HL-60/S4 (cell line): Measurements from ENCODE around the gene SAMMSON.

Experiments used
- in situ Hi-C: fragments of 300-500 bp; cut with MboI; formaldehyde crosslinking; loops from 2 replicates; pipeline ENCODE4 v1.14.3; 2022; ENCODE audit warnings: low sequenced_read_pairs

SAMMSON gene

GRCh38 chr3:69999140-70000027, at the start of gene SAMMSON:
SAMMSON (plus strand) TSS chr3:69999733.
- in situ Hi-C loops, result no loop called here

DNA sequence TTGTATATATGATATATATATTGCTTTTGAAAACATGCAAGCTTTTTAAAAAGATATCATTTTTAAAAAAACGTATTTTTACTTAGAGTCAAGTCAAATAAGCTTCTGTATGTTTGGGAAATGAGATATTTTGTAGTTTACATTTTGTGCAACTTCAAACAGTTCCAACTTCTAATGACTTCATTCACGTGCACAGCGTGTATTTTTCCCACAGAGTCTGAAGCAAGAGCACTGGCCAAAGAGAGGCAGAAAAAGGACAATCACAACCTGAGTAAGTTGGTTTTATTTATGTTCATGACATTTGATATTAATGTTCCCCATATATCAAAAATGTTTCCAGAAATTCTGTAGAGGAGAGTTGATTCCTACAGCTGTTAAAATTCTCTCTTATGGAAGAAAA, 47.9 kb upstream of the SAMMSON start:
- in situ Hi-C loops, result no loop called here

- in situ Hi-C loops, result no loop called here
Measured at GRCh38 chr3:69959581-69959980, 40.0 kb upstream of the SAMMSON start.

GRCh38 chr3:69961706-69962439, 37.7 kb upstream of the SAMMSON start:
- in situ Hi-C loops, result no loop called here

DNA sequence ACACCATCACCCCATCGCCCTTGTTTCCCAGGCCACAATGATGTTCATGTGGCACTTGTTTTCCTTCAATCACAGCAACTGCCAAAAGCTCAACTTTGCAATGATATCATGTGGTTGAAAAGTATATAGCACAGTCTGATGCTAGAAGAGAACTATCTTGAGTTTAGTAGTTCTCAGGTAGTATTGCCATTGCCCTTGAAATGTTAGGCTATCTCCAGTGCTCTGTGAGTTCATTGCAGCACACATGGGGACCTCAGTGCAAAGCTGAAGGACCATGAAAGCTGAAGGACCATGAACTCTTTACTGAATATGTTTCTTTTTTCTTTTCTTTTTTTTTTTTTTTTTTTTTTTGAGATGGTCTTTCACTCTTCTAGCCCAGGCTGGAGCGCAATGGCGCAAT, 35.9 kb upstream of the SAMMSON start:
- in situ Hi-C loops, result no loop called here

- in situ Hi-C loops, result no loop called here
Measured at GRCh38 chr3:69967156-69967555, 32.4 kb upstream of the SAMMSON start.

GRCh38 chr3:69970827-69971226, 28.7 kb upstream of the SAMMSON start:
- in situ Hi-C loops, result no loop called here

DNA sequence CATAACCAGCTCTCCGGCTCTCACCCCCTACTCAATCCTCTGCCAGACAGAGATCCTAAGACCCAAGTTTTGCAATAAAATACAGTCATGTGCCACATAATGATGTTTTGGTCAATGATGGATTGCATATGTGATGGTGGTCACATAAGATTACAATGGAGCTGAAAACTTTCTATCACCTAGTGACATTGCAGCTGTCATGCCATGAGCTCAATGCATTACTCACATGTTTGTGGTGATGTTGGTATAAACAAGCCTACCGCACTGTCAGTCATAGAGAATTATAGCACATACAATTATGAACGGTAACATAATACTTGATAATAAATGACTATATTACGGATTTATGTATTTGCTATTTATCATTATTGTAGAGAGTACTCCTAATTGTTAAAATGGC, 26.9 kb upstream of the SAMMSON start:
- in situ Hi-C loops, result no loop called here

GRCh38 chr3:69976021-69976420, 23.5 kb upstream of the SAMMSON start:
- in situ Hi-C loops, result no loop called here

DNA sequence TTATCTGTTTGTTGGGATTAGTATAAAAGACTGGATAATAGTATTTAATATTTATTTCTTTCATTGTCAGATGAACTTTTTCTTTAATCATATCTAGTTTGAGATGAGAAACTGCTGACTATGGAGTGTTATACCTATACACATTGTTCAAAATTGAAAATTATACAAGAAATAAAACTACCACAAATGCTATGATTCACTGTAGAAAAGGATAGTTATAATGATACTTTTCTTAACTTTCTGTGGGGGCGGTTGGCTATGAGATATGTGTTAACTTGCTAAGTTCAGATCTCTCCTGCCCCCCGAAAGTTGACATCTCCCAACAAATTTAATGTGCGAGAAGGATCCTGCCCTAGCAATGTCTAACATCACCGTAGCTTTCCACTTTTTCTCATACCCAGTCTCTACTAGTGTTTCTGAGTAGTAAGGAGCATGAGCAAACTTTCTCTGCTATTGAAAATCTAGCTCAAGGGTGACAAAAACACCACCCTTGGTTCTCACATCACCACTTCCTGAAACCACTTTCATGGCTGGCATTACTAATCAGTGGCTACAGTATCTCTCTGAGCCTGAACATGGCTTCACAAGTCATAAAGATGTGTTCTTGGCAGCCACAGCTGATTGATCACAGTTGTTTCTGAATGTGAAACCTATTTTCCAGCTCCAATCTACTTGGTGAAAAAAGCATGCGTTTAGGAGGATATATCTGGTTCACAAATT, 15.8 kb upstream of the SAMMSON start:
- in situ Hi-C loops, result no loop called here

GRCh38 chr3:69985266-69985665, 14.3 kb upstream of the SAMMSON start:
- in situ Hi-C loops, result no loop called here

- in situ Hi-C loops, result no loop called here
Measured at GRCh38 chr3:69986419-69986818, 13.1 kb upstream of the SAMMSON start.

GRCh38 chr3:69987833-69988232, 11.7 kb upstream of the SAMMSON start:
- in situ Hi-C loops, result no loop called here

- in situ Hi-C loops, result no loop called here
Measured at GRCh38 chr3:69993757-69994156, 5.8 kb upstream of the SAMMSON start.

- in situ Hi-C loops, result no loop called here
Measured at GRCh38 chr3:69994919-69995318, 4.6 kb upstream of the SAMMSON start.

DNA sequence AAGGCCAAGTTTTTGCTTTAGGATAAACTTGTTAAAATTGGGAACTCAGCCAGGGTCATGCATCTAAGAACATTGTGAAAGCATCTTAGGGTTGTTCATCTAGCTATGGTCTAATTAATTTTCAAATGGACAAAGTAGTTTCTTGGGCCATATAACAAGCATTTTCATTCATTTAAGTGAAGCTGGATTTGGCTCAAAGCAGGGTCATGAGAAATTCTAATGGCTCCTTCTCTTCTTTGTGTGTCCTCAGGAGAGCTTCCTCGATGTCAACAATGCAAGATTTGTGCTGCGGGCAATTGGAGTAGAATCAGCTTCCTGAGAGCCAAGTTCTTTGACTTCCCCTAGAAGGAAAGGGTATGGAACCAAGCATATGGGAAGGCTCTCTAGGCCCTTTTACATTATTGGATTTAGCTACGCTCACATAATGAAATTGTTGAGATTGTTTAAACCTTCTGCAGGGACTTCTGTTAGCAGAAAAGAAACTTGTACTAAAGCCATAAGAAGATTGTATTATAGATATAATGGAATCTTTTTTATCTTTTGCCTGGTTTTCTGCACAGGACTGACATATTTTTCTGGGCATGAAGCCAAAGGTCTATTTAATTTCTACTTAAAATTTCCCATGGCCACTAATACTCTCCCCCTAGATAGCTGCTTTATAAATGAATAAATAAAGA, 1.8 kb upstream of the SAMMSON start:
- in situ Hi-C loops, result no loop called here

- in situ Hi-C loops, result no loop called here
Measured at GRCh38 chr3:69998759-69999139, 784 bp upstream of the SAMMSON start.

DNA sequence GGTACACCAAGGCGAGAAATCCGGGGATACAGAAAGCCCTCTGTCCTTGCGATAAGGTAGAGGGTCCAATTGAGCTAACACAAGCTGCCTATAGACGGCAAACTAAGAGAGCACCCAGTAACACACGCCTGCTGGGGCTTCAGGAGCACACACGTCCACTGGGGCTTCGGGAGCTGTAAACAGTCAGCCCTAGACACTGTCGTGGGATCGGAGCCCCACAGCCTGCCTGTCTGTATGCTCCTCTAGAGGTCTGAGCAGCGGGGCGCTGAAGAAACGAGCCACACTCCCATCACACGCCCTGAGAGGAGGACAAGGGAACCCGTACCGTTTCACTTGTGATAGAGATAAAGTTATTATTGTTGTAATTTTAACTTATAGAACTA, 486 bp downstream of the SAMMSON start:
- in situ Hi-C loops, result no loop called here

DNA sequence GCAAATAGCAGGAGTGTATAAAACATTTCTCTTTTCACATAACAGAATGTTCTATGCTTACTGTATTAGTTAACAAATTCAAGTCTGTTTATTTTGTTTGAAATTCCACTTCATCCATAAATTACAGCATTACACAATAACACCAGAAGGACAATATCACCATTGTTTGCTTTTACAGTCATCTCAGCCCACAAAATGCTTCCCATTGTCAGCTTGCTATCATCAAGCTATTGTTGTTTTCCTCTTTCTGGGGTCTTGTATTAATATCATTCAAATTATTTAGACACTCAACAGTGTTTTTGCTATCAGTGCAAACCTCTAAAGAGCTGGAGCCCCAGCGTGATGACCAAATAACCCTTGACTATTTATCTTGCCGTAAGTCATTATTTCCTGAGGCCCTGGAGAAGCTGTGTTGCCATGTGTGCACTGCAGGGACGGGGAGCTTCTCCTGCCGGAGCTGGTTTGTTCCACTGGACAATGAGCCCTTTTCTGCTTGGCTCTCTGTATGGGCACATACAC, 1.1 kb downstream of the SAMMSON start:
- in situ Hi-C loops, result no loop called here

- in situ Hi-C loops, result no loop called here
Measured at GRCh38 chr3:70003119-70003518, 3.6 kb downstream of the SAMMSON start.

DNA sequence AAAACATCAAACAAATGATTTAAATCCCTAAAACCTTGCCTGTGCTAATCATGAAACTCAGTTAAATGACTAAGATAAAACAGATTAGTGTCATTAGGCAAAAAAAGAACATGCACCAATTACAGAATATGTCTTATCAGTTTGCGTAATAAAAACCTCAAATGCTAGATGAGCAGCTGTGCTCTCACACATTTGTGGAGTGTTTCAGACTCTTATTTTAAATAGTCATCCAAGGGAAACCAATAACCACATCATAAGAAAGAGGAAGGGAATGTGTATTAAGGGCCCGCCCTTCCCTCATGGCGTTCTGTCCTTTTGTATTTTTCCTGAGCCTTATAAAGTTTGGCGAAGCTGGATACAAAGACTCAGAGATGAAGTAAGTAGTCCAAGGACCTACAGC, 6.6 kb downstream of the SAMMSON start:
- in situ Hi-C loops, result no loop called here
